Measurements from ENCODE around the gene LNPEP. TPM values are rescaled to one million over a fixed set of nuclear protein-coding genes. Genes with fewer than 3 reads are reported as not detected.

Gene LNPEP
- total RNA-seq, 1 experiment from 2014 or later = 6.4 TPM

GRCh38 chr5:97041239-97041638, 105.4 kb downstream of the LNPEP start:
- no peaks in the 10 kb centered on the region for H3K36me3 Mint-ChIP-seq
- no peak overlapping the region for H3K4me3 Mint-ChIP-seq
- DNase-seq (ENCODE audit: low spot score) (no peak), ATAC-seq (no peak)
- peaks cover 40% of the 10 kb centered on the region for H3K4me1 Mint-ChIP-seq
- H3K27me3 Mint-ChIP-seq (ENCODE audit: low read depth) = no peaks in the 10 kb centered on the region
- no peak overlapping the region for H3K27ac Mint-ChIP-seq
- ChIA-PET POLR2A (no interaction called here), CTCF (interaction anchor here (1.4 kb wide), 1 partner anchor 101 kb away, joined by 3 read pairs; the partner anchor contains the start of gene LIX1)
- TF ChIP-seq JUN (CRISPR knock-in tag; IDR thresholded peaks at IDR 0.05) (no peak), GABPB1 (CRISPR knock-in tag; IDR thresholded peaks at IDR 0.05) (peak; percentile 90), USF1 (CRISPR knock-in tag; IDR thresholded peaks at IDR 0.05) (no peak)
- H3K9me3 Mint-ChIP-seq = no peaks in the 10 kb centered on the region

GRCh38 chr5:97042996-97043395, 107.1 kb downstream of the LNPEP start:
- Mint-ChIP-seq H3K4me3 (no peak overlapping the region), H3K36me3 (no peaks in the 10 kb centered on the region), H3K4me1 (peaks cover 35% of the 10 kb centered on the region), H3K27ac (no peak overlapping the region), H3K9me3 (no peaks in the 10 kb centered on the region), H3K27me3 (ENCODE audit: low read depth) (no peaks in the 10 kb centered on the region)
- no peak for TF ChIP-seq GTF2I (CRISPR knock-in tag; conservative IDR thresholded peaks at IDR 0.05)
- TF ChIP-seq ELF4 (CRISPR knock-in tag; IDR thresholded peaks at IDR 0.05; ENCODE audit: low read depth) = no peak
- TF ChIP-seq ZNF396 (CRISPR knock-in tag; IDR thresholded peaks at IDR 0.05; ENCODE audit: borderline replicate concordance) = no peak
- no peak for TF ChIP-seq HMGA2 (CRISPR knock-in tag; IDR thresholded peaks at IDR 0.05)
- no peak for TF ChIP-seq TEAD1 (CRISPR knock-in tag; IDR thresholded peaks at IDR 0.05)
- no peak for TF ChIP-seq ERG (CRISPR knock-in tag; IDR thresholded peaks at IDR 0.05)
- no peak for TF ChIP-seq ZNF219 (CRISPR knock-in tag; IDR thresholded peaks at IDR 0.05; ENCODE audit: borderline replicate concordance)
- TF ChIP-seq PREB (CRISPR knock-in tag; IDR thresholded peaks at IDR 0.05; ENCODE audit: borderline replicate concordance) = no peak
- no peak for TF ChIP-seq NR1H2 (CRISPR knock-in tag; IDR thresholded peaks at IDR 0.05)
- TF ChIP-seq SMAD3 (CRISPR knock-in tag; IDR thresholded peaks at IDR 0.05; ENCODE audit: borderline replicate concordance) = no peak
- ChIA-PET CTCF (interaction anchor here (1.4 to 4.6 kb wide), 4 partner anchors 10 to 174 kb away, joined by 5 to 77 read pairs (median 12); partner anchors contain the start of gene LIX1), POLR2A (no interaction called here)
- ATAC-seq = no peak
- no peak for DNase-seq (ENCODE audit: low spot score)

- Mint-ChIP-seq H3K27ac (no peak overlapping the region; the same call in 1 of the 2 replicates), H3K27me3 (ENCODE audit: low read depth) (no peaks in the 10 kb centered on the region), H3K4me1 (peaks cover 35% of the 10 kb centered on the region), H3K9me3 (no peaks in the 10 kb centered on the region), H3K4me3 (no peak overlapping the region), H3K36me3 (no peaks in the 10 kb centered on the region)
- ATAC-seq = peak; percentile 13; the same call in 1 of the 2 replicates
- ChIA-PET POLR2A (interaction anchor here (1.2 kb wide), 1 partner anchor 99 kb away, joined by 4 read pairs; the partner anchor contains the start of gene LIX1), CTCF (interaction anchor here (0.5 to 4.6 kb wide), 22 partner anchors 11 to 300 kb away, joined by 3 to 77 read pairs (median 4); partner anchors contain the start of genes LIX1, LNPEP and RIOK2)
- TF ChIP-seq ZMAT4 (CRISPR knock-in tag; IDR thresholded peaks at IDR 0.05) = no peak
- no peak for DNase-seq (ENCODE audit: low spot score)
Observed at GRCh38 chr5:97043511-97043910, 107.6 kb downstream of the LNPEP start.

GRCh38 chr5:97044052-97044451, 108.2 kb downstream of the LNPEP start:
- peaks cover 33% of the 10 kb centered on the region for H3K4me1 Mint-ChIP-seq
- DNase-seq (ENCODE audit: low spot score) (peak; percentile 76), ATAC-seq (peak; percentile 97)
- ChIA-PET CTCF (interaction anchor here (0.5 to 4.6 kb wide), 23 partner anchors 11 to 301 kb away, joined by 3 to 77 read pairs (median 4); partner anchors contain the start of genes LIX1, LNPEP and RIOK2), POLR2A (interaction anchor here (1.2 kb wide), 1 partner anchor 99 kb away, joined by 4 read pairs; the partner anchor contains the start of gene LIX1)
- TF ChIP-seq TEAD1 (CRISPR knock-in tag; IDR thresholded peaks at IDR 0.05) = peak; percentile 99; the same call in 1 of the 2 replicates
- TF ChIP-seq CTCF (IDR thresholded peaks at IDR 0.05) = peak; percentile 30; the same call in 1 of the 2 replicates
- TF ChIP-seq ZNF317 (CRISPR knock-in tag; IDR thresholded peaks at IDR 0.05; ENCODE audit: borderline replicate concordance, low read depth) = no peak
- TF ChIP-seq ZNF121 (CRISPR knock-in tag; IDR thresholded peaks at IDR 0.05) = no peak
- no peak for TF ChIP-seq ATF3 (CRISPR knock-in tag; conservative IDR thresholded peaks at IDR 0.05)
- TF ChIP-seq ZNF671 (CRISPR knock-in tag; IDR thresholded peaks at IDR 0.05) = no peak
- peak; percentile 90 for TF ChIP-seq TEAD4 (CRISPR knock-in tag; IDR thresholded peaks at IDR 0.05)
- H3K27me3 Mint-ChIP-seq (ENCODE audit: low read depth) = no peaks in the 10 kb centered on the region
- H3K27ac Mint-ChIP-seq = no peak overlapping the region; the same call in 1 of the 2 replicates
- no peaks in the 10 kb centered on the region for H3K9me3 Mint-ChIP-seq
- no peak overlapping the region for H3K4me3 Mint-ChIP-seq
- no peaks in the 10 kb centered on the region for H3K36me3 Mint-ChIP-seq

Measured in WTC11 (cell line).